C4-2B (cell line): ENCODE data around the gene TUT7.

Experiments
- ZFX ChIP-seq: fragments of 450-650 bp; IDR thresholded peaks from 2 replicates; pipeline ENCODE4 v1.6.1; 2017
- TF ChIP-seq, protein P1 (sequence below): fragments of 450-650 bp; conservative IDR thresholded peaks from 2 replicates; pipeline ENCODE4 v1.5.1; 2017; ENCODE audit warnings: mild to moderate bottlenecking

GRCh38 chr9:86355814-86356213, 1.6 kb upstream of the TUT7 start:
- TF ChIP-seq, protein P1, sequence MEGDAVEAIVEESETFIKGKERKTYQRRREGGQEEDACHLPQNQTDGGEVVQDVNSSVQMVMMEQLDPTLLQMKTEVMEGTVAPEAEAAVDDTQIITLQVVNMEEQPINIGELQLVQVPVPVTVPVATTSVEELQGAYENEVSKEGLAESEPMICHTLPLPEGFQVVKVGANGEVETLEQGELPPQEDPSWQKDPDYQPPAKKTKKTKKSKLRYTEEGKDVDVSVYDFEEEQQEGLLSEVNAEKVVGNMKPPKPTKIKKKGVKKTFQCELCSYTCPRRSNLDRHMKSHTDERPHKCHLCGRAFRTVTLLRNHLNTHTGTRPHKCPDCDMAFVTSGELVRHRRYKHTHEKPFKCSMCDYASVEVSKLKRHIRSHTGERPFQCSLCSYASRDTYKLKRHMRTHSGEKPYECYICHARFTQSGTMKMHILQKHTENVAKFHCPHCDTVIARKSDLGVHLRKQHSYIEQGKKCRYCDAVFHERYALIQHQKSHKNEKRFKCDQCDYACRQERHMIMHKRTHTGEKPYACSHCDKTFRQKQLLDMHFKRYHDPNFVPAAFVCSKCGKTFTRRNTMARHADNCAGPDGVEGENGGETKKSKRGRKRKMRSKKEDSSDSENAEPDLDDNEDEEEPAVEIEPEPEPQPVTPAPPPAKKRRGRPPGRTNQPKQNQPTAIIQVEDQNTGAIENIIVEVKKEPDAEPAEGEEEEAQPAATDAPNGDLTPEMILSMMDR = no peak
- TF ChIP-seq ZFX = no peak
